NCI-H146 treated with DMSO at 0.1 percent for 48 hours (cell line): ENCODE measurements around the gene IL3.
"Not testable (repeated sequence)": the region's sequence is repeated elsewhere in the genome, so short reads cannot be mapped to it uniquely, and the experiment has no call there.

ENCODE experiments used
- DNase-seq: peaks from one replicate; lab custom pipeline; 2025; ENCODE audit not compliant: unreplicated experiment; lab: John Stamatoyannopoulos, UW

The IL3 gene

GRCh38 chr5:132093271-132093670, 32.8 kb downstream of the IL3 start:
- no peak for DNase-seq

GRCh38 chr5:132094393-132095076, 34.1 kb downstream of the IL3 start:
- DNase-seq = peak; percentile 0

- no peak for DNase-seq
Observed at GRCh38 chr5:132095077-132095410, 34.6 kb downstream of the IL3 start.

GRCh38 chr5:132095424-132095972, 35.0 kb downstream of the IL3 start:
- no peak for DNase-seq

GRCh38 chr5:132096904-132097303, 36.4 kb downstream of the IL3 start:
- no peak for DNase-seq

GRCh38 chr5:132098151-132098594, 37.7 kb downstream of the IL3 start:
- DNase-seq = no peak

- DNase-seq = no peak
Observed at GRCh38 chr5:132098621-132099020, 38.2 kb downstream of the IL3 start.

- DNase-seq = no peak
Observed at GRCh38 chr5:132099076-132099748, 38.8 kb downstream of the IL3 start.

- no peak for DNase-seq
Observed at GRCh38 chr5:132099905-132100304, 39.5 kb downstream of the IL3 start.

GRCh38 chr5:132100672-132101261, 40.3 kb downstream of the IL3 start:
- DNase-seq = no peak

- no peak for DNase-seq
Observed at GRCh38 chr5:132101385-132101880, 41.0 kb downstream of the IL3 start.

GRCh38 chr5:132102101-132102701, 41.7 kb downstream of the IL3 start:
- no peak for DNase-seq

- DNase-seq = no peak
Observed at GRCh38 chr5:132102944-132103331, 42.5 kb downstream of the IL3 start.

GRCh38 chr5:132103332-132103951, 43.0 kb downstream of the IL3 start:
- DNase-seq = no peak

GRCh38 chr5:132103969-132104391, 43.5 kb downstream of the IL3 start:
- no peak for DNase-seq

- no peak for DNase-seq
Observed at GRCh38 chr5:132104556-132104955, 44.1 kb downstream of the IL3 start.

- no peak for DNase-seq
Observed at GRCh38 chr5:132105688-132106087, 45.2 kb downstream of the IL3 start.

GRCh38 chr5:132108495-132108894, 48.0 kb downstream of the IL3 start:
- DNase-seq = not testable (repeated sequence)

GRCh38 chr5:132108957-132109356, 48.5 kb downstream of the IL3 start:
- DNase-seq = not testable (repeated sequence)

- no peak for DNase-seq
Observed at GRCh38 chr5:132109494-132110053, 49.1 kb downstream of the IL3 start.

- no peak for DNase-seq
Observed at GRCh38 chr5:132110195-132110594, 49.7 kb downstream of the IL3 start.
